ENCODE measurements around the gene LRRC59. TPM values are rescaled to one million over a fixed set of nuclear protein-coding genes. Genes with fewer than 3 reads are reported as not detected.

LRRC59 gene
- total RNA-seq, 1 experiment from 2014 or later, result 221 TPM

DNA sequence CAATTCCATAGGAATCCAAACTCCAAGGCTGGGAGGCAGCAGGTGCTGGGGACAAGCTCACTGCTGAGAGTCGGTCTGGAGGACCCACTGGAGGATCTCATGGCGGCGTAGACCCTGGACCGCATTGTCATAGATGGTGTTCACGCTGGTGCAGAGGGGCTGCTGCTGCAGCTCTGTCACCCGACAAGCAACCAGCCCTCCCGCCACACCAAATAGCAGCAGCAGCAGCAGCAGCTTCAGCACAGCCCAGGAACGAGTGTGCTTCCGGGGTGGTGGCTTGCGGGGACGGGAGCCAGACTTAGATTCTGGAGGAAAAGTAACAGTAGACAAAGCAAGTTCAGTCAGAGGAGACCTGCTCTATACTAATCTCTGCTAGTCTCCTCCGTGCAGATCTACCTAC, 14.4 kb downstream of the LRRC59 start:
- ChIA-PET CTCF (no interaction called here), RAD21 (ENCODE audit: low non-redundant PET in 1 of 2, low total read pairs in 2 of 2, uncharacterized antibody in 2 of 2, unreplicated experiment in 2 of 2) (no interaction called here), POLR2A (interaction anchor here (1.4 to 1.5 kb wide), 2 partner anchors 13 to 21 kb away, joined by 3 read pairs; no protein-coding TSS in a partner anchor)
- Histone ChIP-seq H3K9ac (ENCODE audit: low read length) (no peak overlapping the region), H3K36me3 (ENCODE audit: control insufficient read depth in 1 of 2, insufficient read depth in 2 of 2, low read length in 2 of 2) (peaks cover 66 to 90% of the 10 kb centered on the region in 2 experiments), H3K4me2 (ENCODE audit: low read length) (no peak overlapping the region), H3K27ac (ENCODE audit: low read depth, low read length) (no peak overlapping the region), H3K79me2 (ENCODE audit: insufficient read depth, low read length) (peaks cover 36% of the 10 kb centered on the region), H2AFZ (ENCODE audit: low read depth, low read length, poor library complexity, severe bottlenecking) (no peak overlapping the region), H3K4me1 (ENCODE audit: control insufficient read depth in 1 of 2, insufficient read depth in 2 of 2, low read length in 2 of 2) (no peaks in the 10 kb centered on the region), H4K20me1 (ENCODE audit: insufficient read depth) (no peaks in the 10 kb centered on the region), H3K9me2 (ENCODE audit: insufficient read depth) (no peaks in the 10 kb centered on the region), H3K9me3 (ENCODE audit: control insufficient read depth in 1 of 2, insufficient read depth in 1 of 2, low read depth in 1 of 2, low read length in 2 of 2) (no peaks in the 10 kb centered on the region), H3K27me3 (ENCODE audit: insufficient read depth, low read length) (no peaks in the 10 kb centered on the region), H3K4me3 (replicated peaks in 1 of 2; ENCODE audit: low read depth in 1 of 2, low read length in 2 of 2) (no peak overlapping the region)
- ATAC-seq (no peak), DNase-seq (ENCODE audit: low read depth, low spot score) (no peak)
- intact Hi-C loops (cut with micrococcal nuclease), result no loop called here
- TF ChIP-seq, protein P1, sequence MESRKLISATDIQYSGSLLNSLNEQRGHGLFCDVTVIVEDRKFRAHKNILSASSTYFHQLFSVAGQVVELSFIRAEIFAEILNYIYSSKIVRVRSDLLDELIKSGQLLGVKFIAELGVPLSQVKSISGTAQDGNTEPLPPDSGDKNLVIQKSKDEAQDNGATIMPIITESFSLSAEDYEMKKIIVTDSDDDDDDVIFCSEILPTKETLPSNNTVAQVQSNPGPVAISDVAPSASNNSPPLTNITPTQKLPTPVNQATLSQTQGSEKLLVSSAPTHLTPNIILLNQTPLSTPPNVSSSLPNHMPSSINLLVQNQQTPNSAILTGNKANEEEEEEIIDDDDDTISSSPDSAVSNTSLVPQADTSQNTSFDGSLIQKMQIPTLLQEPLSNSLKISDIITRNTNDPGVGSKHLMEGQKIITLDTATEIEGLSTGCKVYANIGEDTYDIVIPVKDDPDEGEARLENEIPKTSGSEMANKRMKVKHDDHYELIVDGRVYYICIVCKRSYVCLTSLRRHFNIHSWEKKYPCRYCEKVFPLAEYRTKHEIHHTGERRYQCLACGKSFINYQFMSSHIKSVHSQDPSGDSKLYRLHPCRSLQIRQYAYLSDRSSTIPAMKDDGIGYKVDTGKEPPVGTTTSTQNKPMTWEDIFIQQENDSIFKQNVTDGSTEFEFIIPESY (IDR thresholded peaks at IDR 0.05; ENCODE audit: extremely low read depth, insufficient replicate concordance, low read length), result no peak
- no peak for TF ChIP-seq EZH2phosphoT487 (IDR thresholded peaks at IDR 0.05; ENCODE audit: borderline replicate concordance)
- no peak for TF ChIP-seq RAD21 (IDR thresholded peaks at IDR 0.05; ENCODE audit: low read depth)
- TF ChIP-seq, protein P2, sequence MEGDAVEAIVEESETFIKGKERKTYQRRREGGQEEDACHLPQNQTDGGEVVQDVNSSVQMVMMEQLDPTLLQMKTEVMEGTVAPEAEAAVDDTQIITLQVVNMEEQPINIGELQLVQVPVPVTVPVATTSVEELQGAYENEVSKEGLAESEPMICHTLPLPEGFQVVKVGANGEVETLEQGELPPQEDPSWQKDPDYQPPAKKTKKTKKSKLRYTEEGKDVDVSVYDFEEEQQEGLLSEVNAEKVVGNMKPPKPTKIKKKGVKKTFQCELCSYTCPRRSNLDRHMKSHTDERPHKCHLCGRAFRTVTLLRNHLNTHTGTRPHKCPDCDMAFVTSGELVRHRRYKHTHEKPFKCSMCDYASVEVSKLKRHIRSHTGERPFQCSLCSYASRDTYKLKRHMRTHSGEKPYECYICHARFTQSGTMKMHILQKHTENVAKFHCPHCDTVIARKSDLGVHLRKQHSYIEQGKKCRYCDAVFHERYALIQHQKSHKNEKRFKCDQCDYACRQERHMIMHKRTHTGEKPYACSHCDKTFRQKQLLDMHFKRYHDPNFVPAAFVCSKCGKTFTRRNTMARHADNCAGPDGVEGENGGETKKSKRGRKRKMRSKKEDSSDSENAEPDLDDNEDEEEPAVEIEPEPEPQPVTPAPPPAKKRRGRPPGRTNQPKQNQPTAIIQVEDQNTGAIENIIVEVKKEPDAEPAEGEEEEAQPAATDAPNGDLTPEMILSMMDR (IDR thresholded peaks at IDR 0.05 in 2 of 3, conservative IDR thresholded peaks at IDR 0.05 in 1 of 3; ENCODE audit: borderline replicate concordance in 1 of 3, insufficient read depth in 1 of 3, low read depth in 2 of 3, low read length in 2 of 3), result no peak
- TF ChIP-seq POLR2A (IDR thresholded peaks at IDR 0.05; ENCODE audit: borderline replicate concordance, extremely low read depth, insufficient read depth, insufficient read length), result no peak
- no peak for TF ChIP-seq CBX3 (IDR thresholded peaks at IDR 0.05; ENCODE audit: low read depth)
- no peak for TF ChIP-seq ZNF274 (IDR thresholded peaks at IDR 0.05; ENCODE audit: low read depth, low read length)
- no TSS peak for BruUV-seq (replicated peaks)
